ENCODE data around the gene PARN. TPM values are rescaled to one million over a fixed set of nuclear protein-coding genes. Genes with fewer than 3 reads are reported as not detected.
A peak's percentile ranks its signal among the peaks of the same experiment; 100 is the strongest.

Gene PARN
- total and polyA plus RNA-seq, 2 of the 4 experiments (the other 2 are of a cell fraction) = 24.6 to 25.1 TPM

DNA sequence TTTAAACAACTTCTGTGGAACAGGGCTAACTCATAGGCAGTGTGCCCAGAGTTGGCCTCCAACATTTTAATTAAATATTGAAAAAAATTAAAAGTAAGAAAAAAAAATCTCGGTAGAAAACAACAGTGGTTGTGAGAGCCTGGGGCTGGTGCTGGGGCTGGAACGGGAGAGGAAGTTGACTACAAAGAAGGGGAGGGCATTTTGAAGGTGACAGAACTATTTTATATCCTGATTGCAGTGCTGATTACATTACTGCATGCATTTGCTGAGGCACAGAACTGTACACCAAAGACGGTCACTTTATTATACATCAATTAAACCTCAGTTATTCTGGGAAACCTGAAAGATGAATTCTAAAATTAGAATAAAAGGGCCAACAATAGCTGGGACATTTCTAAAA, 142.5 kb downstream of the PARN start:
- Histone ChIP-seq H3K18ac (ENCODE audit: low read depth, low read length) (peak overlapping the region; percentile 11), H3K79me1 (ENCODE audit: low read depth in 1 of 2, low read length in 2 of 2) (peaks cover 0 to 30% of the 10 kb centered on the region in 2 experiments; a peak in 2 of 4 replicates), H4K20me1 (ENCODE audit: insufficient read depth, low read length) (no peaks in the 10 kb centered on the region; the same call in 1 of the 2 replicates), H2AK9ac (replicated peaks; ENCODE audit: low read depth, low read length, poor library complexity) (no peak overlapping the region), H3K4me2 (ENCODE audit: low read depth, low read length) (no peak overlapping the region), H4K8ac (ENCODE audit: low read depth in 2 of 2, low read length in 2 of 2) (peak overlapping the region in 1 of 2 experiments; percentile 10; a peak in 1 of 4 replicates), H3K23ac (ENCODE audit: low read depth, low read length) (peak overlapping the region; percentile 11; the same call in 1 of the 2 replicates), H2AK5ac (ENCODE audit: low read depth, low read length) (no peak overlapping the region), H2BK15ac (ENCODE audit: low read depth, low read length) (no peak overlapping the region), H3K27me3 (ENCODE audit: control insufficient read depth, insufficient read depth, low read length) (no peaks in the 10 kb centered on the region), H3K4me1 (ENCODE audit: control insufficient read depth, insufficient read depth, low read length) (peaks cover 17% of the 10 kb centered on the region), H4K5ac (ENCODE audit: low read depth, low read length) (no peak overlapping the region), H3K14ac (replicated peaks; ENCODE audit: low read depth, low read length) (no peak overlapping the region), H3K56ac (ENCODE audit: extremely low read depth, insufficient read depth, low read length) (no peak overlapping the region), H3K9me3 (ENCODE audit: control insufficient read depth, insufficient read depth, low read length) (no peaks in the 10 kb centered on the region), H2AFZ (replicated peaks; ENCODE audit: low read length, poor library complexity) (no peak overlapping the region), H2BK5ac (ENCODE audit: low read depth, low read length, poor library complexity, severe bottlenecking) (no peak overlapping the region), H3K27ac (ENCODE audit: insufficient read depth, low read length) (peak overlapping the region; percentile 23; the same call in 1 of the 2 replicates), H3K9me1 (ENCODE audit: insufficient read depth, low read length) (peaks cover 27% of the 10 kb centered on the region), H3K4me3 (ENCODE audit: insufficient read depth, low read depth, low read length) (no peak overlapping the region), H4K91ac (ENCODE audit: insufficient read depth, low read depth, low read length) (no peak overlapping the region), H2BK120ac (ENCODE audit: low read depth, low read length) (no peak overlapping the region; the same call in 1 of the 2 replicates), H3K4ac (ENCODE audit: low read depth, low read length) (peak overlapping the region; percentile 3; the same call in 1 of the 2 replicates), H3K9ac (ENCODE audit: low read depth, low read length) (no peak overlapping the region; the same call in 1 of the 2 replicates), H2BK20ac (ENCODE audit: low read depth, low read length) (no peak overlapping the region; the same call in 1 of the 2 replicates), H3K36me3 (ENCODE audit: control insufficient read depth, insufficient read depth, low read length) (0 out of 2 replicates have a peak, but pooled peaks cover 2% of the 10 kb centered on the region)
- in situ Hi-C loops (cut with MboI; ENCODE audit: low sequenced_read_pairs) (no loop called here), dilution Hi-C loops (cut with HindIII; ENCODE audit: low sequenced_read_pairs, unreplicated experiment) (no loop called here), intact Hi-C loops (cut with micrococcal nuclease) (loop anchor here (1.0 kb wide), 1 partner anchor 14 kb away; no protein-coding TSS in a partner anchor)
- ChIA-PET POLR2A (ENCODE audit: unreplicated experiment) (interaction anchor here (0.6 to 0.9 kb wide), 2 partner anchors 13 to 15 kb away, joined by 5 to 6 read pairs; no protein-coding TSS in a partner anchor), CTCF (interaction anchor here (1.8 to 2.1 kb wide), 2 partner anchors 11 to 14 kb away, joined by 7 to 12 read pairs; no protein-coding TSS in a partner anchor)
- WGBS, 2 experiments (ENCODE audit: extremely low coverage in 2 of 2, insufficient read length in 1 of 2) = no CpG with 5 or more reads among the region's 3 CpGs
- TF ChIP-seq RCOR1 (IDR thresholded peaks at IDR 0.05; ENCODE audit: insufficient replicate concordance, low read length) (no peak), RAD21 (IDR thresholded peaks at IDR 0.05; ENCODE audit: low read length) (no peak), MXI1 (IDR thresholded peaks at IDR 0.05; ENCODE audit: borderline replicate concordance, low read depth, low read length) (no peak)
- ATAC-seq (ENCODE audit: low read depth) = no peak
- BruUV-seq (replicated peaks) = no TSS peak
- no peak for DNase-seq
